SK-N-SH treated with all-trans-retinoic acid at 6 μM for 48 hours (cell line): ENCODE data around the gene NDRG2.

Experiments used
- ATAC-seq: fragments of 200-7000 bp; cut with Tn5 transposase; 3 replicates; pipeline ENCODE4 v1.9.1; 2020; ENCODE audit warnings: mild to moderate bottlenecking, moderate library complexity
- ARNTL ChIP-seq: fragments of 450-650 bp; formaldehyde crosslinking; IDR thresholded peaks from 2 replicates; pipeline ENCODE4 v1.5.0; 2020; ENCODE audit warnings: low read depth, mild to moderate bottlenecking, moderate library complexity, borderline replicate concordance
- BACH2 ChIP-seq: fragments of 250-450 bp; sonication (Bioruptor Pico); IDR thresholded peaks from 2 replicates; pipeline ENCODE4 v1.9.0; 2021; ENCODE audit warnings: mild to moderate bottlenecking, borderline replicate concordance
- CSDC2 ChIP-seq: fragments of 250-450 bp; sonication (Bioruptor Pico); IDR thresholded peaks from 2 replicates; pipeline ENCODE4 v1.5.0; 2020; ENCODE audit warnings: mild to moderate bottlenecking, moderate library complexity
- ISL1 ChIP-seq: fragments of 250-450 bp; sonication (Bioruptor Pico); IDR thresholded peaks from 2 replicates; pipeline ENCODE4 v2.1.2; 2022; ENCODE audit warnings: mild to moderate bottlenecking, moderate library complexity
- OSR1 ChIP-seq: fragments of 250-450 bp; sonication (Bioruptor Pico); IDR thresholded peaks from 2 replicates; pipeline ENCODE4 v1.8.0; 2022; ENCODE audit warnings: moderate library complexity, mild to moderate bottlenecking, inconsistent platforms
- PATZ1 ChIP-seq: fragments of 250-450 bp; sonication (Bioruptor Pico); IDR thresholded peaks from 2 replicates; pipeline ENCODE4 v1.8.0; 2020; ENCODE audit warnings: mild to moderate bottlenecking, moderate library complexity, borderline replicate concordance
- PPARA ChIP-seq: fragments of 250-450 bp; sonication (Bioruptor Pico); IDR thresholded peaks from 2 replicates; pipeline ENCODE4 v1.5.0; 2020; ENCODE audit warnings: mild to moderate bottlenecking, borderline replicate concordance
- RARB ChIP-seq: fragments of 250-450 bp; sonication (Bioruptor Pico); IDR thresholded peaks from 2 replicates; pipeline ENCODE4 v1.8.0; 2021; ENCODE audit warnings: mild to moderate bottlenecking, moderate library complexity
- SNAI2 ChIP-seq: fragments of 250-450 bp; sonication (Bioruptor Pico); IDR thresholded peaks from 2 replicates; pipeline ENCODE4 v1.5.0; 2020; ENCODE audit warnings: mild to moderate bottlenecking, moderate library complexity
- TCF4 ChIP-seq: fragments of 250-450 bp; sonication (Bioruptor Pico); IDR thresholded peaks from 2 replicates; pipeline ENCODE4 v1.8.0; 2021; ENCODE audit warnings: mild to moderate bottlenecking, moderate library complexity, borderline replicate concordance
- TOX ChIP-seq: fragments of 250-450 bp; sonication (Bioruptor Pico); IDR thresholded peaks from 2 replicates; pipeline ENCODE4 v1.8.0; 2021; ENCODE audit warnings: mild to moderate bottlenecking, moderate library complexity, borderline replicate concordance
- ZC3H10 ChIP-seq: fragments of 250-450 bp; sonication (Bioruptor Pico); IDR thresholded peaks from 2 replicates; pipeline ENCODE4 v1.5.1; 2021; ENCODE audit warnings: mild to moderate bottlenecking, moderate library complexity
- ZFP3 ChIP-seq: fragments of 250-450 bp; sonication (Bioruptor Pico); IDR thresholded peaks from 2 replicates; pipeline ENCODE4 v1.5.0; 2020; ENCODE audit warnings: mild to moderate bottlenecking, moderate library complexity
- ZNF70 ChIP-seq: fragments of 450-650 bp; formaldehyde crosslinking; IDR thresholded peaks from 2 replicates; pipeline ENCODE4 v1.5.0; 2020; ENCODE audit warnings: mild to moderate bottlenecking, moderate library complexity
- ZNF8 ChIP-seq: fragments of 450-650 bp; formaldehyde crosslinking; IDR thresholded peaks from 2 replicates; pipeline ENCODE4 v1.5.0; 2020; ENCODE audit warnings: mild to moderate bottlenecking, moderate library complexity
- TF ChIP-seq, protein P1 (sequence below): fragments of 250-450 bp; sonication (Bioruptor Pico); IDR thresholded peaks from 2 replicates; pipeline ENCODE4 v1.8.0; 2021; ENCODE audit warnings: low read depth, mild to moderate bottlenecking, moderate library complexity, borderline replicate concordance
- TF ChIP-seq, protein P2 (sequence below): fragments of 250-450 bp; sonication (Bioruptor Pico); IDR thresholded peaks from 2 replicates; pipeline ENCODE4 v1.5.1; 2021; ENCODE audit warnings: mild to moderate bottlenecking, moderate library complexity
- TF ChIP-seq, protein P3 (sequence below): fragments of 250-450 bp; sonication (Bioruptor Pico); IDR thresholded peaks from 2 replicates; pipeline ENCODE4 v1.5.0; 2020; ENCODE audit warnings: mild to moderate bottlenecking, moderate library complexity

Gene NDRG2

DNA sequence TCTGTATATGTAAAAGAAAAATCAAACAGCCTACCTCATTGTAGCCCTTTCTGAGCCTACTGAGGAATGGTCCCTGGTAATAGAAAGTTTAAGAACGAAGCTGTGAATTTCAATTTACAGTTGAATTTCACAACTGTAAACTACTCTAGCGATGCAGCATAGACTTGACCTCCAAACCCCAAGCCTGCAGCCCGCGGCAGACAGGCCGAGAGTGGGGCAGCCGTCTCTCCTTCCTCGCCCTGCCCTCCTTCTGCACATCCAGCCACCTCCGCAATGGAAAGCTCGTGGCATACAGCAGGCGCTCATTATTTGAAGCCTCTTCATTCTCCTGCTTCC lies 54.2 kb downstream of the NDRG2 start (continued):
- TF ChIP-seq, protein P1, sequence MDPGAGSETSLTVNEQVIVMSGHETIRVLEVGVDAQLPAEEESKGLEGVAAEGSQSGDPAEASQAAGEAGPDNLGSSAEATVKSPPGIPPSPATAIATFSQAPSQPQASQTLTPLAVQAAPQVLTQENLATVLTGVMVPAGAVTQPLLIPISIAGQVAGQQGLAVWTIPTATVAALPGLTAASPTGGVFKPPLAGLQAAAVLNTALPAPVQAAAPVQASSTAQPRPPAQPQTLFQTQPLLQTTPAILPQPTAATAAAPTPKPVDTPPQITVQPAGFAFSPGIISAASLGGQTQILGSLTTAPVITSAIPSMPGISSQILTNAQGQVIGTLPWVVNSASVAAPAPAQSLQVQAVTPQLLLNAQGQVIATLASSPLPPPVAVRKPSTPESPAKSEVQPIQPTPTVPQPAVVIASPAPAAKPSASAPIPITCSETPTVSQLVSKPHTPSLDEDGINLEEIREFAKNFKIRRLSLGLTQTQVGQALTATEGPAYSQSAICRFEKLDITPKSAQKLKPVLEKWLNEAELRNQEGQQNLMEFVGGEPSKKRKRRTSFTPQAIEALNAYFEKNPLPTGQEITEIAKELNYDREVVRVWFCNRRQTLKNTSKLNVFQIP (CRISPR knock-in tag): no peak
- TF ChIP-seq PPARA: no peak

DNA sequence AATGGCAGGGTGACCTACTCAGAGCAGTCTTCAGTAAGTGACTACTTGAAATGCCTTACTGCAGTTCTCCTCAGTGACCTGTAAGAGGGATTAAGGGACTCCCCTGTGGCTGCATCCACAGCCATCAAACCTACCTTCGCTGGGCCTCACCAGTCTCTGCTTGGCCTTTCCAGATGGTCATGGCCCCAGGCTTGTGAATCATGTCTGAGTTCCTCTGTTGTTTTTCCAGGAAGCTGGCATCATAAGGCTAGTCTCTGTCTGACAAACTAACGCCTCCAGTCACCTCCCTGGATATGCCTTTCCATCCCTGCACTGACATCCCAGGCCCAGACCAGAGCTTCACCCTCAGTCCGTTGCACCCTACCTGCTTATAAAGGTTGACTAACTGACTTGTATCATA lies 55.5 kb downstream of the NDRG2 start:
- no peak for ATAC-seq
- no peak for TF ChIP-seq TOX (CRISPR knock-in tag)
- no peak for TF ChIP-seq ZNF70 (CRISPR knock-in tag)
- TF ChIP-seq, protein P1 (CRISPR knock-in tag): no peak
- no peak for TF ChIP-seq PATZ1
- no peak for TF ChIP-seq BACH2 (CRISPR knock-in tag)
- no peak for TF ChIP-seq RARB (CRISPR knock-in tag)
- TF ChIP-seq SNAI2 (CRISPR knock-in tag): no peak
- TF ChIP-seq, protein P2, sequence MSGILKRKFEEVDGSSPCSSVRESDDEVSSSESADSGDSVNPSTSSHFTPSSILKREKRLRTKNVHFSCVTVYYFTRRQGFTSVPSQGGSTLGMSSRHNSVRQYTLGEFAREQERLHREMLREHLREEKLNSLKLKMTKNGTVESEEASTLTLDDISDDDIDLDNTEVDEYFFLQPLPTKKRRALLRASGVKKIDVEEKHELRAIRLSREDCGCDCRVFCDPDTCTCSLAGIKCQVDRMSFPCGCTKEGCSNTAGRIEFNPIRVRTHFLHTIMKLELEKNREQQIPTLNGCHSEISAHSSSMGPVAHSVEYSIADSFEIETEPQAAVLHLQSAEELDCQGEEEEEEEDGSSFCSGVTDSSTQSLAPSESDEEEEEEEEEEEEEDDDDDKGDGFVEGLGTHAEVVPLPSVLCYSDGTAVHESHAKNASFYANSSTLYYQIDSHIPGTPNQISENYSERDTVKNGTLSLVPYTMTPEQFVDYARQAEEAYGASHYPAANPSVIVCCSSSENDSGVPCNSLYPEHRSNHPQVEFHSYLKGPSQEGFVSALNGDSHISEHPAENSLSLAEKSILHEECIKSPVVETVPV (CRISPR knock-in tag): no peak
- no peak for TF ChIP-seq CSDC2
- no peak for TF ChIP-seq ARNTL (CRISPR knock-in tag)
- no peak for TF ChIP-seq ZFP3 (CRISPR knock-in tag)
- no peak for TF ChIP-seq OSR1
- no peak for TF ChIP-seq ZC3H10 (CRISPR knock-in tag)
- TF ChIP-seq, protein P3, sequence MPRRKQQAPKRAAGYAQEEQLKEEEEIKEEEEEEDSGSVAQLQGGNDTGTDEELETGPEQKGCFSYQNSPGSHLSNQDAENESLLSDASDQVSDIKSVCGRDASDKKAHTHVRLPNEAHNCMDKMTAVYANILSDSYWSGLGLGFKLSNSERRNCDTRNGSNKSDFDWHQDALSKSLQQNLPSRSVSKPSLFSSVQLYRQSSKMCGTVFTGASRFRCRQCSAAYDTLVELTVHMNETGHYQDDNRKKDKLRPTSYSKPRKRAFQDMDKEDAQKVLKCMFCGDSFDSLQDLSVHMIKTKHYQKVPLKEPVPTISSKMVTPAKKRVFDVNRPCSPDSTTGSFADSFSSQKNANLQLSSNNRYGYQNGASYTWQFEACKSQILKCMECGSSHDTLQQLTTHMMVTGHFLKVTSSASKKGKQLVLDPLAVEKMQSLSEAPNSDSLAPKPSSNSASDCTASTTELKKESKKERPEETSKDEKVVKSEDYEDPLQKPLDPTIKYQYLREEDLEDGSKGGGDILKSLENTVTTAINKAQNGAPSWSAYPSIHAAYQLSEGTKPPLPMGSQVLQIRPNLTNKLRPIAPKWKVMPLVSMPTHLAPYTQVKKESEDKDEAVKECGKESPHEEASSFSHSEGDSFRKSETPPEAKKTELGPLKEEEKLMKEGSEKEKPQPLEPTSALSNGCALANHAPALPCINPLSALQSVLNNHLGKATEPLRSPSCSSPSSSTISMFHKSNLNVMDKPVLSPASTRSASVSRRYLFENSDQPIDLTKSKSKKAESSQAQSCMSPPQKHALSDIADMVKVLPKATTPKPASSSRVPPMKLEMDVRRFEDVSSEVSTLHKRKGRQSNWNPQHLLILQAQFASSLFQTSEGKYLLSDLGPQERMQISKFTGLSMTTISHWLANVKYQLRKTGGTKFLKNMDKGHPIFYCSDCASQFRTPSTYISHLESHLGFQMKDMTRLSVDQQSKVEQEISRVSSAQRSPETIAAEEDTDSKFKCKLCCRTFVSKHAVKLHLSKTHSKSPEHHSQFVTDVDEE: no peak
- no peak for TF ChIP-seq TCF4 (CRISPR knock-in tag)
- no peak for TF ChIP-seq ISL1 (CRISPR knock-in tag)
- no peak for TF ChIP-seq ZNF8 (CRISPR knock-in tag)
- TF ChIP-seq, all 23 proteins: peak for 0
